Activated CD4-positive, alpha-beta memory T cell treated with anti-CD3 and anti-CD28 coated beads for 36 hours (primary cell): Measurements from ENCODE around the gene SERPINB6. TPM values are rescaled to one million over a fixed set of nuclear protein-coding genes. Genes with fewer than 3 reads are reported as not detected.
"Not testable (repeated sequence)": the region's sequence is repeated elsewhere in the genome, so short reads cannot be mapped to it uniquely, and the experiment has no call there.

ENCODE experiments used
- CTCF ChIA-PET: fragments of 350-600 bp; sonication (Branson Sonifier 250); formaldehyde crosslinking; loops from one replicate; lab custom pipeline; 2021; ENCODE audit warnings: antibody characterized with exemption, inconsistent platforms; lab: Charles Lee
- POLR2A ChIA-PET: fragments of 350-600 bp; sonication (Branson Sonifier 250); formaldehyde crosslinking; loops from one replicate; lab custom pipeline; 2021; ENCODE audit warnings: antibody characterized with exemption; lab: Charles Lee
- DNase-seq: peaks from one replicate; pipeline ENCODE4 v3.0.0-alpha.2; 2020
- H3K27ac Mint-ChIP-seq: one replicate; pipeline ENCODE4 v1.8.0; 2021; ENCODE audit warnings: mixed read lengths
- H3K27me3 Mint-ChIP-seq: one replicate; pipeline ENCODE4 v1.8.0; 2021; ENCODE audit warnings: mixed read lengths
- H3K36me3 Mint-ChIP-seq: one replicate; pipeline ENCODE4 v1.8.0; 2021; ENCODE audit warnings: mixed read lengths
- H3K4me1 Mint-ChIP-seq: one replicate; pipeline ENCODE4 v1.8.0; 2021; ENCODE audit warnings: low read depth, mixed read lengths
- H3K4me3 Mint-ChIP-seq: one replicate; pipeline ENCODE4 v1.8.0; 2021; ENCODE audit warnings: mild to moderate bottlenecking, mixed read lengths
- H3K9me3 Mint-ChIP-seq: one replicate; pipeline ENCODE4 v1.8.0; 2021; ENCODE audit warnings: mixed read lengths
- intact Hi-C: fragments of 100-400 bp; cut with micrococcal nuclease; formaldehyde crosslinking; loops from one replicate; pipeline ENCODE4 v1.15.1; 2023
- total RNA-seq, 2 experiments: library from RNA; stranded (reverse); gene quantifications; one replicate each; pipeline ENCODE4 v1.2.3, GENCODE V29; 2021

SERPINB6 gene
- total RNA-seq, 2 experiments from 2014 or later = 59.0 to 64.7 TPM

GRCh38 chr6:2976060-2976459 is 4.7 kb upstream of the SERPINB6 start:
- CTCF ChIA-PET = interaction anchor here (1.3 to 4.3 kb wide), 5 partner anchors 13 to 130 kb away, joined by 3 to 28 read pairs (median 5); no protein-coding TSS in a partner anchor
- DNase-seq = no peak
- H3K36me3 Mint-ChIP-seq = no peaks in the 10 kb centered on the region
- no peak overlapping the region for H3K4me3 Mint-ChIP-seq
- H3K4me1 Mint-ChIP-seq = peaks cover 36% of the 10 kb centered on the region
- intact Hi-C loops = loop anchor here (1.0 to 2.0 kb wide), 2 partner anchors 35 to 182 kb away; no protein-coding TSS in a partner anchor
- POLR2A ChIA-PET = interaction anchor here (0.9 to 1.9 kb wide), 2 partner anchors 13 to 39 kb away, joined by 3 to 9 read pairs; no protein-coding TSS in a partner anchor
- no peaks in the 10 kb centered on the region for H3K9me3 Mint-ChIP-seq
- H3K27ac Mint-ChIP-seq = peak overlapping the region; percentile 88
- peaks cover 5% of the 10 kb centered on the region for H3K27me3 Mint-ChIP-seq

GRCh38 chr6:2973676-2974075 is 2.3 kb upstream of the SERPINB6 start:
- H3K9me3 Mint-ChIP-seq = no peaks in the 10 kb centered on the region
- no peak overlapping the region for H3K4me3 Mint-ChIP-seq
- intact Hi-C loops = no loop called here
- no peaks in the 10 kb centered on the region for H3K36me3 Mint-ChIP-seq
- ChIA-PET POLR2A (no interaction called here), CTCF (interaction anchor here (0.9 to 2.5 kb wide), 3 partner anchors 21 to 184 kb away, joined by 3 to 12 read pairs (median 5); no protein-coding TSS in a partner anchor)
- no peak overlapping the region for H3K27ac Mint-ChIP-seq
- peak; percentile 28 for DNase-seq
- peaks cover 5% of the 10 kb centered on the region for H3K27me3 Mint-ChIP-seq
- peaks cover 42% of the 10 kb centered on the region for H3K4me1 Mint-ChIP-seq

GRCh38 chr6:2973180-2973579 is 1.8 kb upstream of the SERPINB6 start:
- H3K36me3 Mint-ChIP-seq, POLR2A ChIA-PET, intact Hi-C loops, DNase-seq, H3K27me3 Mint-ChIP-seq, H3K9me3 Mint-ChIP-seq, H3K4me3 Mint-ChIP-seq, H3K27ac Mint-ChIP-seq, CTCF ChIA-PET: not testable (repeated sequence)
- H3K4me1 Mint-ChIP-seq = peaks cover 40% of the 10 kb centered on the region

- H3K27ac Mint-ChIP-seq, CTCF ChIA-PET, H3K27me3 Mint-ChIP-seq, intact Hi-C loops, DNase-seq, H3K9me3 Mint-ChIP-seq, H3K36me3 Mint-ChIP-seq: not testable (repeated sequence)
- POLR2A ChIA-PET = interaction anchor here (1.6 kb wide), 1 partner anchor 17 kb away, joined by 11 read pairs; no protein-coding TSS in a partner anchor
- Mint-ChIP-seq H3K4me1 (peaks cover 39% of the 10 kb centered on the region), H3K4me3 (peak overlapping the region; percentile 33)
Measured at GRCh38 chr6:2972685-2973084, 1.3 kb upstream of the SERPINB6 start.

GRCh38 chr6:2972219-2972487 is 786 bp upstream of the SERPINB6 start:
- H3K27me3 Mint-ChIP-seq, DNase-seq, intact Hi-C loops, H3K9me3 Mint-ChIP-seq, H3K36me3 Mint-ChIP-seq: not testable (repeated sequence)
- Mint-ChIP-seq H3K4me3 (peak overlapping the region; percentile 75), H3K27ac (peak overlapping the region; percentile 87), H3K4me1 (peaks cover 37% of the 10 kb centered on the region)
- POLR2A ChIA-PET = interaction anchor here (1.1 to 1.6 kb wide), 2 partner anchors 9 to 18 kb away, joined by 3 to 11 read pairs; no protein-coding TSS in a partner anchor
- CTCF ChIA-PET = interaction anchor here (1.2 to 1.3 kb wide), 3 partner anchors 20 to 125 kb away, joined by 4 to 9 read pairs (median 4); no protein-coding TSS in a partner anchor

GRCh38 chr6:2970753-2971419 is 481 bp downstream of the SERPINB6 start:
- no peaks in the 10 kb centered on the region for H3K36me3 Mint-ChIP-seq
- peaks cover 5% of the 10 kb centered on the region for H3K27me3 Mint-ChIP-seq
- H3K4me3 Mint-ChIP-seq = peak overlapping the region; percentile 80
- no peaks in the 10 kb centered on the region for H3K9me3 Mint-ChIP-seq
- H3K4me1 Mint-ChIP-seq = peaks cover 35% of the 10 kb centered on the region
- intact Hi-C loops = loop anchor here (2.0 kb wide), 1 partner anchor 18 kb away; no protein-coding TSS in a partner anchor
- POLR2A ChIA-PET = interaction anchor here (0.7 to 1.6 kb wide), 4 partner anchors 19 to 129 kb away, joined by 3 to 11 read pairs (median 4); partner anchors contain the start of gene SERPINB1
- H3K27ac Mint-ChIP-seq = peak overlapping the region; percentile 70
- CTCF ChIA-PET = interaction anchor here (1.0 to 1.3 kb wide), 4 partner anchors 19 to 124 kb away, joined by 3 to 9 read pairs (median 4); no protein-coding TSS in a partner anchor
- peak; percentile 68 for DNase-seq

GRCh38 chr6:2970034-2970685 is 1.2 kb downstream of the SERPINB6 start:
- CTCF ChIA-PET = no interaction called here
- no peaks in the 10 kb centered on the region for H3K9me3 Mint-ChIP-seq
- no peak for DNase-seq
- POLR2A ChIA-PET = no interaction called here
- H3K36me3 Mint-ChIP-seq = no peaks in the 10 kb centered on the region
- intact Hi-C loops = loop anchor here (2.0 kb wide), 1 partner anchor 19 kb away; no protein-coding TSS in a partner anchor
- peaks cover 5% of the 10 kb centered on the region for H3K27me3 Mint-ChIP-seq
- peak overlapping the region; percentile 80 for H3K4me3 Mint-ChIP-seq
- peak overlapping the region; percentile 70 for H3K27ac Mint-ChIP-seq
- H3K4me1 Mint-ChIP-seq = peaks cover 32% of the 10 kb centered on the region

- Mint-ChIP-seq H3K27me3 (peaks cover 5% of the 10 kb centered on the region), H3K4me3 (peak overlapping the region; percentile 17), H3K4me1 (peaks cover 32% of the 10 kb centered on the region), H3K27ac (no peak overlapping the region), H3K36me3 (no peaks in the 10 kb centered on the region), H3K9me3 (no peaks in the 10 kb centered on the region)
- intact Hi-C loops = no loop called here
- POLR2A ChIA-PET = no interaction called here
- DNase-seq = no peak
- CTCF ChIA-PET = no interaction called here
Measured at GRCh38 chr6:2969549-2969948, 1.8 kb downstream of the SERPINB6 start.

GRCh38 chr6:2968600-2969135 is 2.7 kb downstream of the SERPINB6 start:
- POLR2A ChIA-PET = no interaction called here
- CTCF ChIA-PET = interaction anchor here (1.0 kb wide), 1 partner anchor 123 kb away, joined by 3 read pairs; no protein-coding TSS in a partner anchor

GRCh38 chr6:2967936-2968335 is 3.4 kb downstream of the SERPINB6 start:
- intact Hi-C loops = no loop called here
- CTCF ChIA-PET = no interaction called here
- no peak overlapping the region for H3K4me3 Mint-ChIP-seq

More at GRCh38 chr6:2968600-2969135, 2.7 kb downstream of the SERPINB6 start:
- H3K27ac Mint-ChIP-seq = no peak overlapping the region
- peaks cover 32% of the 10 kb centered on the region for H3K4me1 Mint-ChIP-seq
- H3K4me3 Mint-ChIP-seq = no peak overlapping the region
- intact Hi-C loops = no loop called here
- DNase-seq = no peak
- peaks cover 5% of the 10 kb centered on the region for H3K27me3 Mint-ChIP-seq
- no peaks in the 10 kb centered on the region for H3K36me3 Mint-ChIP-seq
- H3K9me3 Mint-ChIP-seq = no peaks in the 10 kb centered on the region

GRCh38 chr6:2966347-2966746 is 5.0 kb downstream of the SERPINB6 start:
- Mint-ChIP-seq H3K27ac (no peak overlapping the region), H3K36me3 (no peaks in the 10 kb centered on the region), H3K4me3 (no peak overlapping the region), H3K9me3 (no peaks in the 10 kb centered on the region), H3K27me3 (no peaks in the 10 kb centered on the region), H3K4me1 (peaks cover 18% of the 10 kb centered on the region)
- DNase-seq = no peak
- intact Hi-C loops = no loop called here
- ChIA-PET CTCF (interaction anchor here (0.7 to 1.7 kb wide), 3 partner anchors 13 to 26 kb away, joined by 3 to 4 read pairs (median 4); no protein-coding TSS in a partner anchor), POLR2A (interaction anchor here (0.6 kb wide), 2 partner anchors 25 to 41 kb away, joined by 3 read pairs; no protein-coding TSS in a partner anchor)

More at GRCh38 chr6:2967936-2968335, 3.4 kb downstream of the SERPINB6 start:
- POLR2A ChIA-PET = no interaction called here
- Mint-ChIP-seq H3K9me3 (no peaks in the 10 kb centered on the region), H3K4me1 (peaks cover 30% of the 10 kb centered on the region), H3K27me3 (peaks cover 4% of the 10 kb centered on the region), H3K36me3 (no peaks in the 10 kb centered on the region), H3K27ac (no peak overlapping the region)
- no peak for DNase-seq
